Duodenal mucosa (tissue), 2 donors: ENCODE measurements around the gene GDAP1L1.
"Not testable (repeated sequence)": the region's sequence is repeated elsewhere in the genome, so short reads cannot be mapped to it uniquely, and the experiment has no call there.

Experiments
- H3K27ac ChIP-seq: one replicate; pipeline ENCODE4 v1.7.0; 2013; ENCODE audit warnings: low read depth, low read length
- H3K27me3 ChIP-seq, 2 donors: one replicate each; pipeline ENCODE4 v1.7.0; 2013; ENCODE audit warnings: low read length in 2 of 2, control low read depth in 1 of 2; ENCODE audit not compliant: insufficient read depth in 2 of 2, control insufficient read depth in 1 of 2
- H3K36me3 ChIP-seq, 2 donors: one replicate each; pipeline ENCODE4 v1.7.0; 2013; ENCODE audit warnings: low read length in 2 of 2, control low read depth in 1 of 2; ENCODE audit not compliant: insufficient read depth in 2 of 2, control insufficient read depth in 1 of 2
- H3K4me1 ChIP-seq, 2 donors: one replicate each; pipeline ENCODE4 v1.7.0; 2013; ENCODE audit warnings: low read length in 2 of 2, control low read depth in 1 of 2; ENCODE audit not compliant: insufficient read depth in 2 of 2, control insufficient read depth in 1 of 2
- H3K4me3 ChIP-seq, 2 donors: one replicate each; pipeline ENCODE4 v1.7.0; 2013; ENCODE audit warnings: low read length in 2 of 2, low read depth in 1 of 2
- H3K9ac ChIP-seq, 2 donors: one replicate each; pipeline ENCODE4 v1.7.0; 2013; ENCODE audit warnings: low read length in 2 of 2, low read depth in 1 of 2
- H3K9me3 ChIP-seq, 2 donors: one replicate each; pipeline ENCODE4 v1.7.0; 2013; ENCODE audit warnings: low read length in 2 of 2, control low read depth in 1 of 2; ENCODE audit not compliant: control insufficient read depth in 1 of 2

The GDAP1L1 gene

GRCh38 chr20:44310664-44311639 lies 63.8 kb downstream of the GDAP1L1 start, which contains the start of gene FITM2:
TSS of gene FITM2 (minus strand) at chr20:44311202. CDS start at chr20:44311148, 54 bp downstream.
- Histone ChIP-seq H3K9me3 (no peaks in the 10 kb centered on the region), H3K4me1 (peaks cover 11 to 14% of the 10 kb centered on the region in 2 donors), H3K27ac (peak within 1 kb of the TSS; percentile 11), H3K9ac (peak within 1 kb of the TSS; percentile 65 to 79), H3K36me3 (peaks cover 0 to 11% of the 10 kb centered on the region in 2 donors), H3K27me3 (no peaks in the 10 kb centered on the region), H3K4me3 (peak within 1 kb of the TSS; percentile 90 to 99)

GRCh38 chr20:44314870-44315269 lies 67.8 kb downstream of the GDAP1L1 start:
- no peak overlapping the region for H3K4me3 ChIP-seq
- H3K9me3 ChIP-seq, result no peaks in the 10 kb centered on the region
- H3K27ac ChIP-seq, result no peak overlapping the region
- H3K4me1 ChIP-seq, result peaks cover 6 to 8% of the 10 kb centered on the region in 2 donors
- no peaks in the 10 kb centered on the region for H3K27me3 ChIP-seq
- no peak overlapping the region for H3K9ac ChIP-seq
- H3K36me3 ChIP-seq, result no peaks in the 10 kb centered on the region

GRCh38 chr20:44319839-44320422 lies 72.8 kb downstream of the GDAP1L1 start:
- no peaks in the 10 kb centered on the region for H3K36me3 ChIP-seq
- no peaks in the 10 kb centered on the region for H3K9me3 ChIP-seq
- H3K4me3 ChIP-seq, result no peak overlapping the region
- H3K27ac ChIP-seq, result no peak overlapping the region
- H3K9ac ChIP-seq, result no peak overlapping the region
- peaks cover 6 to 7% of the 10 kb centered on the region in 2 donors for H3K4me1 ChIP-seq
- no peaks in the 10 kb centered on the region for H3K27me3 ChIP-seq

GRCh38 chr20:44324343-44324742 lies 77.2 kb downstream of the GDAP1L1 start:
- Histone ChIP-seq H3K9me3 (no peaks in the 10 kb centered on the region), H3K27me3 (no peaks in the 10 kb centered on the region), H3K36me3 (no peaks in the 10 kb centered on the region), H3K9ac (no peak overlapping the region), H3K27ac (no peak overlapping the region), H3K4me3 (no peak overlapping the region), H3K4me1 (peaks cover 6 to 7% of the 10 kb centered on the region in 2 donors)

- Histone ChIP-seq H3K27me3 (no peaks in the 10 kb centered on the region), H3K9ac (peak overlapping the region in 1 of 2 donors; percentile 33), H3K27ac (no peak overlapping the region), H3K4me3 (peak overlapping the region; percentile 36), H3K4me1 (peaks cover 6 to 7% of the 10 kb centered on the region in 2 donors), H3K9me3 (no peaks in the 10 kb centered on the region), H3K36me3 (no peaks in the 10 kb centered on the region)
These were observed 79.5 kb downstream of the GDAP1L1 start for GRCh38 chr20:44326391-44327159.

- H3K9me3 ChIP-seq, H3K4me3 ChIP-seq, H3K4me1 ChIP-seq, H3K36me3 ChIP-seq, H3K27ac ChIP-seq, H3K9ac ChIP-seq, H3K27me3 ChIP-seq: not testable (repeated sequence)
These were observed 80.6 kb downstream of the GDAP1L1 start for GRCh38 chr20:44327748-44328147.

GRCh38 chr20:44328428-44328827 lies 81.3 kb downstream of the GDAP1L1 start:
- no peak overlapping the region for H3K9ac ChIP-seq
- no peaks in the 10 kb centered on the region for H3K27me3 ChIP-seq
- H3K4me1 ChIP-seq, result peaks cover 6 to 7% of the 10 kb centered on the region in 2 donors
- no peak overlapping the region for H3K4me3 ChIP-seq
- H3K36me3 ChIP-seq, result no peaks in the 10 kb centered on the region
- no peaks in the 10 kb centered on the region for H3K9me3 ChIP-seq
- no peak overlapping the region for H3K27ac ChIP-seq
